ENCODE measurements around the gene GARIN5A.
"Not testable (repeated sequence)": the region's sequence is repeated elsewhere in the genome, so short reads cannot be mapped to it uniquely, and the experiment has no call there.

GARIN5A gene

DNA sequence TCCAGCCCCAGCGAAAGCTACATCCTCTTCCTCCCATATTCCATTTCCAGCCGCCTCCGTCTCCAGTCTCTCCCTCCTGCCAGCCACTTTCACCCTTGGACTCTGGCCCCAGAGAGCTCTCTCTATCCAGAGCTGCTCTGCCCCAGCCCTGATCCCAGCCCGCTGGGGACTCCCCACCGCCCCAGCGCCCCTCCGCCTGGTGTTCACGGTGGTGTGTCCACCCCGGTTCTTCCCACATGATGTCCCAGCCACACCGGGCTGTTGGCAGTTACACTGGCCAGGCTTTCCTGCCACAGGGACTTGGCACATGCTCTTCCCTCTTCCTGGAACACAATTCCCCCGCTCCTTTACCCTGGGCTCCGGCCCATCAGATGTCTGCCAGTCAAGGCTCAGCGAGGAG lies 11.6 kb downstream of the GARIN5A start:
- no peak for DNase-seq (ENCODE audit: low spot score)

DNA sequence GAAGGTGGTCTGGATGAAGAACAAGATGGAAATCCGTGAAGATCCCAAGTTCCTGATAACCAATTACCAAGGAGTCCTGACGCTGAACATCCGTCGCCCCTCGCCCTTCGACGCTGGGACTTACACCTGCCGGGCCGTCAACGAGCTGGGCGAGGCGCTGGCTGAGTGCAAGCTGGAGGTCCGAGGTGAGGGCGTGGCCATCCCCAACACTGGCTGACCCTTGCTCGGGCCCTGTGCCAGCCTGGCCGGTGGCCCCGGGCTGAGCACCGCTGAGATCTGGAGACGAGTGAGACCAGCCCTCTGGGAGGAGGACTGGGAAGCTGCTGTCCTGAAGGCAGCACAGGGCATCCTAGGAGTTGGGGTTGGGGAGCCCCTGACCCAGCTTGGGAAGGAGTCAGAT lies 12.3 kb downstream of the GARIN5A start:
- no peak for DNase-seq (ENCODE audit: low spot score)

DNA sequence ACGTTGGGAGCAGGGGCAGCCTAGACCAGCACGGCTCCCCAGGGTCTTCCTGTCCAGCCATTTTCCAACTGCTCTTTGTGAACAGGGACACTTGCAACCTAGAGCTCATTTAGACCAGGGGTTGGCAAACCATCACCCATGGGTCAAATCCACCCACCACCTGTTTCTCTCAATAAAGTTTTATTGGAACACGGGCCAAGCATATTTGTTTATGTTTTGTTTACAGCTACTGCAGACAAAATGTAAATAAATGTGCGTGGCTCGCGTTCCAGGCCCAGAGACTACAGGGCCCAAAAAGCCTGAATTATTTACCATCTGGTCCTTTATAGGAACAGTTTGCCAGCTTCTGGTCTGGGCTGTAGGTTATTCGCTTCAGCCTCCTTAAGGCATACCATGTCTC lies 13.7 kb downstream of the GARIN5A start:
- DNase-seq (ENCODE audit: low spot score) = no peak

DNA sequence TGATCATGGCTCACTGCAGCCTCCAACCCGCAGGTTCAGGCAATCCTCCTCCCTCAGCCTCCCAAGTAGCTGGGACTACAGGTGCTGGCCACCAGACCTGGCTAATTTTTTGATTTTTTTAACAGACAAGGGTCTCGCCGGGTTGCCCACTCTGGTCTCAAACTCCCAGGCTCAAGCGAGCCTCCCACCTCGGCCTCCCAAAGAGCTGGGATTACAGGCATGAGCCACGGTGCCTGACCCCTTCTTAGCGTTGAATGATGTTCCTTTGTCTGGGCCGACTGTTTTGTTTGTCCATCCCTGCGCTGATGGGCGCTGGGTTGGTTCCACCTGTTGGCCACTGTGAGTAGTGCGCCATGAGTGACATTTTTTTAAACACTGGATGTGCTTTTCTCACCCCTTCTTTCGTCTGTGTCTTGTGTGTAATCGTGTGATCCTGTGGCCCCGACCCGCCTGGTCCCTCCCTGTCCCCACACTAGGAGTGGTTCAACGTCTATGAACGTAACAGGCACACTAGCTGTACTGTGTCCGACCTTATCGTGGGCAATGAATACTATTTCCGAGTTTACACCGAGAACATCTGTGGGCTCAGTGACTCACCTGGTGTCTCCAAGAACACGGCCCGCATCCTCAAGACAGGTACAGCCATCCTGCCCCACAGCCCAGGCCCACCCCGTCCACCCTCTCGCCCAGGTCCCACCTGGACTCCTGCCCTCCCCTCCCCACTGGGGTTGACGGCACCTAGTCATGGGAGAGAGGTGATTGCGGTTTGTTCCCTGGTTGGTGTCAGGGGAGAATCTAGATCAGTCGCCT lies 15.4 kb downstream of the GARIN5A start:
- peak; percentile 93 for DNase-seq (ENCODE audit: low spot score)

DNA sequence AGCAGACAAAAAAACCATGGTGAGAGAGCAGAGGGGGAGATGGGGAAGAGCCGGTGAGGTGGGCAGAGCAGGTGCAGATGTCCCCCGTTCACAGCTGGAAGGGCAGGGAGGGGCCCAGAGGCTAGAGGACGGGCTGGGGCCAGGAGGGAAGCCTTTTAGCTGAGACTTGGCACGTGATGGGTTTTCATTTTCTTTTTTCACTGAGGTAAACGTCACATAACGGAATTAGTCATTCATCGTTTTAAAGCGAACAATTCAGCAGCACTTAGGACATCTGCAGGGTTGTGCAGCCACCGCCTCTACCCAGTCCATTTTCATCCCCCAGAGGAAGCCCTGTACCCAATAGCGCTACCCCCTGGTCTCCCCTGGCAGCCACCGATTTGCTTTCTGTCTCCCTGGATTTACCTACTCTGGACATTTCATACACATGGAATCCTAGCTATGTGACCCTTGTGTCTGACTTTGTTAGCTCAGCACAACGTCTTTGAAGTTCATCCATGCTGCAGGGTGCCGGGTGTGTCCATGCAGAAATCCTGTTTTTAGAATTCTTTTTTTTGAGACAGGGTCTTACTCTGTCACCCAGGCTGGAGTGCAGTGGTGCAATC lies 16.4 kb downstream of the GARIN5A start:
- no peak for DNase-seq (ENCODE audit: low spot score)

DNA sequence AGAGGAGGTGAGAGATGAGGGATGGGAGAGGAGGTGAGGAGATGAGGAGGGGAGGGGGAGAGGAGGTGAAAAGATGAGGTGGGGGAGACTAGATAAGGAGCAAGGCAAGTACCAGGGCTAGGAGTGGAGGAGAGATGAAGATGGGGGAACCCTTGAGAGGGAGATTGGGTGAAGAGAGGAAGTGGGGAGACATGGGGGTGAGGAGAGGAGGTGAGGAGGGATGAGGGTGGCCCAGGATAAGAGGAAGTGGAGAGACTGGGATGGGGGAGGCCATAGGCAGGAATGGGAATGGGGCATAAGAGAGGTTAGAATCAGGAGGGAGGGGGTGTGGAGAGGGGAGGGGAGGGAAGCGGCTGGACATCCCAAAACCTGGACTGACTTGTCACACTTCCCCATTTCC lies 17.0 kb downstream of the GARIN5A start:
- no peak for DNase-seq (ENCODE audit: low spot score)

DNA sequence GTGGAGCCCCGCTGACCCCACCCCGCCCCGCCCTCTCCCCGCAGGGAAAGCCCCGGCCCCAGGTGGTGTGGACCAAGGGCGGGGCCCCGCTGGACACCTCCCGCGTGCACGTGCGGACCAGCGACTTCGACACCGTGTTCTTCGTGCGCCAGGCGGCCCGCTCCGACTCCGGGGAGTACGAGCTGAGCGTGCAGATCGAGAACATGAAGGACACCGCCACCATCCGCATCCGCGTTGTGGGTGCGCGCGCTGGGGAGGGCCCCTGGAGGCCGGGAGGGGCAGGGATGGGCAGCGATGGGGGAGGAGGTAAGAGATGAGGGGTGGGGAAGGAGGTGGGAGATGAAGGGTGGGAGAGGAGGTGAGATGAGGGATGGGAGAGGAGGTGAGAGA lies 17.6 kb downstream of the GARIN5A start:
- DNase-seq (ENCODE audit: low spot score) = no peak

DNA sequence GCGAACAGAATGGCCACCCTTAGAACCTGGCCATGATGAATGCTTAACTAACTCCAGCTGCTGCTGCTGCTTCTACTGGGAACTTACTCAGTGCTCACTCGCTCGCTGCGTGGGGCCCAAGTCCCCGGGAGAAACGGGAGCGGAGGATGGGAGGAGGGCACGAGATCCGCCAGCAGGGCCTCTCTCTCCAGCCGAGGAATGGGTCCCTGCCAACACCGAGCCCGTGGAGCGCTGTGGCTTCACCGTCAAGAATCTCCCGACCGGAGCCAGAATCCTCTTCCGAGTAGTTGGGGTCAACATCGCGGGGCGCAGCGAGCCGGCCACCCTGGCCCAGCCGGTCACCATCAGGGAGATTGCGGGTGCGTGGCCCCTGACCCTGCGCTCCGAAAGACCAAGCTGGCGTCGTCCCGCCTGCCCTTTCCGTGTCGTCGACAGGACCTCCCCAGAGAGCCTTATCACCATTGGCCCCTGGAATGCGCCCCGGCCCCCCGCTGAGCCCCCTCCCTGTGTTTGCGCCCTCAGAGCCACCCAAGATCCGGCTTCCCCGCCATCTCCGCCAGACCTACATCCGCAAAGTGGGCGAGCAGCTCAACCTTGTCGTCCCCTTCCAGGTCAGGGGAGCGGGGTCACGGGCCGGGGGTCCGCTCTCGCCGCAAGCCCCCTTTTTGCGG lies 18.1 kb downstream of the GARIN5A start:
- no peak for DNase-seq (ENCODE audit: low spot score)

DNA sequence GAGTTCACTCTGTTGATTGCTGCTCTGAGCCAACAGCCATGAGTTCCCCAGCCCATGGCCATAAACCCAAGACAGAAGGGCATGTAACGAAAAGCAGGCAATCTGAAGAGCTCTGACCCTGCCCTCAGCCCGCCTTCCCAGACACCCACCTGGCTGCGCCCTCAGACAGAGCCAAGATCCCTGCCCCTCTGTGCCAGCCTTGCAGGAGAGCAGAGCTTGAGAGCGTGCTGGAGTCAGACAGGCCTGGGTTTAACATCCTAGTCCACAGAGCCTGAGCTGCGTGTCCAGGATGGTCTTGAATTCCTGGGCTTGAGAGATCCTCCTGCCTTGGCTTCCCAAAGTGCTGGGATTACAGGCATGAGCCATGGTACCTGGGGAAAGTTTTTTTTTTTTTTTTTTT lies 19.3 kb downstream of the GARIN5A start:
- DNase-seq (ENCODE audit: low spot score) = no peak

DNA sequence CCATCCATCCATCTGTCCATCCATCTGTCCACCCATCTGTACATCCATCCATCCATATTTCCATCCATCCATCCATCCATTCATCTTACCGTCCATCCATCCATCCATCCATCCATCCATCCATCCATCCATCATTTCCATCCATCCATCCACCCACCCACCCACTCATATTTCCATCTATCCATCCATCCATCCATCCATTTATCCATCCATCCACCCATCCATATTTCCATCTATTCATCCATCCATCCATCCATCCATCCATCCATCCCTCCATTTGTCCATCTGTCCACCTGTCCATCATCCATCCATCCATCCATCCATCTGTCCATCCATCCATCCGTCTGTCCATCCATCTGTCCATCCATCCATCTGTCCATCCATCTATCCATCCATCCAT lies 20.7 kb downstream of the GARIN5A start:
- DNase-seq (ENCODE audit: low spot score) = no peak

DNA sequence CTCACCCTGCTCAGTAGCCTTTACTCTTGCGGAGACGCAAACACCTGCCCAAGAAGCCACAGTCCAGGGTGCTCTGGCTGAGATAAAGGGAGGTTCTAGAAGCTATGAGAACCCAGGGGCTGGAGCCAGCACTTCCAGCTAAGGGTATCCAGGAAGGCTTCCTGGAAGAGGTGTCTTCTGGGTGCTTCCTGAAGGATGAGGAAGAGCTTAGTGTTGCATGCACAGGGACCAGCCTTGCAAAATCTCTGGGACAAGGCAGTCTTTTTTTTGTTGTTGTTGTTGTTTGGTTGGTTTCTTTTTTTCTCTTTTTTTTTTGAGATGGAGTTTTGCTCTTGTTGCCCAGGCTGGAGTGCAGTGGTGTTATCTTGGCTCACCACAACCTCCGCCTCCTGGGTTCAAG lies 23.4 kb downstream of the GARIN5A start:
- no peak for DNase-seq (ENCODE audit: low spot score)

DNA sequence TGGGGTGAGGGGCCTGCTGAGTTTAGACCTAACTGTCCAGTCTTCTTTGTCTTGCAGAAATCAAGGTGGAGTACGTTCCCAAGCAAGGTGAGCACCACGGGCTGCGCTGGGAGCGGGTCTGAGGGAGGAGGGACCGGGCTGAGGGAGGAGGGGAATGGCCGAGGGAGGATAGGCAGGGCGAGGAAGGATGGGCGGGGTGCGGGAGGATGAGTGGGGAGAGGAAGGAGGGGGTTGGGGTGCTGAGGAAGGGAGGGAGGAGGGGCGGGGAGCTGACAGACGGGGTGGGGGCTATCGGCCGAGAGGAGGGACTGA lies 25.5 kb downstream of the GARIN5A start:
- no peak for DNase-seq (ENCODE audit: low spot score)

DNA sequence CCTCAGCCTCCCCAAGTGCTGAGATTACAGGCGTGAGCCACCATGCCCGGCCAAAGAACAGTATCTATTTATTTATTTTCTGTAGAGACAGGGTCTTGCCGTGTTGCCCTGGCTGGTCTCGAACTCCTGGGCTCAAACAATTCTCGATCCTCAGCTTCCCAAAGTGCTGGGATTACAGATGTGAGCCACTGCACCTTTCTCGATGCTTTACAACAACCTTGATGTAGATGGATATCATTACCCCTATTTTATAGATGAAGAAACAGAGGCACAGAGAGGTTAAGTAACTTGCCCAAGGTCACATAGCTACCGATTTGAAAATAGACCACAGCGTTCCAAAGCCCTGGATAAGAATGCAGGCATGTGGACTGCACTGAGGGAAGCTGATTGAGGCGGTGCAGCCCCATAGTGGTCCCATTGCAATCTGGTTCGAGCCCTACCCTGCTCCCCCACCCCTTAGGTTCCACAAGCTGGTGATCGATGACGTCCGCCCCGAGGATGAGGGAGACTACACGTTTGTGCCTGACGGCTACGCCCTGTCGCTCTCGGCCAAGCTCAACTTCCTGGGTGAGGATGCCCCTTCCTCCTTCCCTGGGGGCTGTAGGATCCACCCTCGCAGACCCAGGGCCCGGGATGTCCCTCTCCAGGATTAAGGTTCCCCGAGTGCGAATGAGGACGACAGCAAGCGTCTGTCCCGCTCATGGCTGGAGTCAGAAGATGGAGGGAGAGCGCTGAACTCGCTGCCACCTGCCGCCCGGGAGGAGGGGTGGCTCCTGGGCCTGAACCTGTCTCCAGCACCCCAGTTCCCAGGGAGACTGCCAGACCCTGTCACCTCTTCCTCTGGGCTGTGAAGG lies 26.1 kb downstream of the GARIN5A start:
- DNase-seq (ENCODE audit: low spot score) = no peak

DNA sequence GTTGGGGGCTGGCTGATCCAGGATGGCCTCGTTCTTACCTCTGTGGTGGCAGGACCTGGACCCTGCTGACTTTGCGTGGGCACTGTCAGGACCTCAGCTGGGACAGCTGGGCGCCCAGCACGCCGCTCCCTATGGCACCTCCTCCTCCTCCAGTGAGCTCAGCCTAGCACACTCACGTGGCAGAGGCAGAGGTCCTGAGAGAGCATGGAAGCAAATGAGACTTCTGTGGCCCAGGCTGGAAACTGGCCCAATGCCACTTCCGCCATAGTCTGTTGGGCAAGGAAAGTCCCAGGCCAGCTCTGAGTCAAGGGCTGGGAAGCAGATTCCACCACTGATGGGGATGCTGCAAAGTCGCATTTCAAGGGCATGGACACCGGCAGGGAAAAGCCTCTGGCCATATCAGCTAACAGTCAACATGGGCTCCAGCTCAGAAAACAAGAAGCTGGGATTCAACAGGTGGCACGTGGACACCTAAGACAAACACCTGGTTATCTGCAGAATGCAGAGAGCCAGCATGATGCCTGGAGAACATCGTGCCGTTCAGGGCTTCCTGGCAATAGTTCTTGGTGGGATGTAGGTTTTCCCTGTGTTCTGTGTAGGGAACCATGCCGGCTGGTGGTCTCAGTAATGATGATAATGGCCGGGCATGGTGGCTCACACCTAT lies 27.3 kb downstream of the GARIN5A start:
- no peak for DNase-seq (ENCODE audit: low spot score)

DNA sequence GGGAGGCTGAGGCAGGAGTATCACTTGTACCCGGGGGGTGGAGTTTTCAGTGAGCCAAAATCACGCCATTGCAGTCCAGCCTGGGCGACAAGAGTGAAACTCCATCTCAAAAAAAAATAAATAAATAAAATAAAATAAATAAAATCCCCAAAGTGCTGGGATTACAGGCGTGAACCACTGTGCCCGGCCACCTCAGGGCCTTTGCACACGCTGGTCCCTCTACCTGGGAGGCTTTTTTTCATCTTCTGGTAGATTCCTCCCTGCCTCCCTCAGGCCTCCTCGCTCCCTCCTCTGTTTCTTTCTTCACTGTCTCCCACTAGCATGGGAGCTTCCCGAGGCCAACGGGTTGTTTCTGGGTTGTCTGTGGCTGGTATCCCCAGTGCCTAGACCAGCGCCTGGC lies 28.9 kb downstream of the GARIN5A start:
- DNase-seq (ENCODE audit: low spot score) = no peak

DNA sequence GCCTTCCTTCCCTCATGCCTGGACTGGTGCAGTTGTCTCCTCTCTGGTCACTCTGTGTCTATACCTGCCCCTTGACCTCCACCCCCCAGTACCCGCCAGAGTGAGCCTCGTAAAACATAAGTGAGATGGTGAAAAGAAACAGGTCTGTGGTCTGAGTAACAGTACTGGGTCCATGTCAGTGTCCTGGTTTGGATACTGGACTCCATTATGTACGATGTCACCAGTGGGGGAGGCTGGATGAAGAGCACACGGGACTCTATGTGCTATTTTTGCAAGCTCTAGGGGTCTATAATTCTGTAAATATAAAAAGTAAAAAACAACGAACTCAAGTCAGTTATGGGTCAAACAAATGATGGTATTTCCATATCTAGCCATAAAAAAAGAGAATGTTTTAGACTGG lies 29.6 kb downstream of the GARIN5A start:
- DNase-seq (ENCODE audit: low spot score) = no peak

DNA sequence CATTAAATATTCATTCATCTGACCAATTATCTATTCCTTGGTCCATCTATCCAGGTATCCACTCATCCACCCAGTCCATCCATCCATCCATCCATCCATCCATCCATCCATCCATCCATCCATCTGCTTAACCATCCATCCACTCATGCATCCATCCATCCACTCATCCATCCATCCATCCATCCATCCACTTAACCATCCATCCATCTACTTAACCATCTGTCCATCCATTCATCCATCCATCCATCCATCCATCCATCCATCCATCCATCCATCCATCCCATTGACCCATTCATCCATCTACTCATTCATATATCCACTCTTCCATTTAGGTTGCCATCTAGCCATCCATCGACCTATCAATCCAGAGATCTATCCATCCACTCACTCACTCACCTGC lies 32.6 kb downstream of the GARIN5A start:
- DNase-seq (ENCODE audit: low spot score) = no peak

DNA sequence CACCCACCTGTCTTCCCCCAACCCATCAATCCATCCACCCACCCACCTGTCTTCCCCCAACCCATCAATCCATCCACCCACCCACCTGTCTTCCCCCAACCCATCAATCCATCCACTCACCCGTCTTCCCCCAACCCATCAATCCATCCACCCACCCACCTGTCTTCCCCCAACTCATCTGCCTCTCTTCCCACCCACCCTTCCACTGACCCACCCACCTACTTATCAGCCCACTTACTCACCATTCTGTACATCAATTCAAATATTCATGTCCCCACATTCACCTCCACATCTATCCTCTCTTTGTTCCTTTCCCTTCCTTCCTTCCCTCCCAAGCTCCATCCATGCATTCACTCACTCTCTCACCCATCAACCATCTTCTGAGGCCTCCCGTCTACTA lies 37.5 kb downstream of the GARIN5A start:
- DNase-seq (ENCODE audit: low spot score) = not testable (repeated sequence)

DNA sequence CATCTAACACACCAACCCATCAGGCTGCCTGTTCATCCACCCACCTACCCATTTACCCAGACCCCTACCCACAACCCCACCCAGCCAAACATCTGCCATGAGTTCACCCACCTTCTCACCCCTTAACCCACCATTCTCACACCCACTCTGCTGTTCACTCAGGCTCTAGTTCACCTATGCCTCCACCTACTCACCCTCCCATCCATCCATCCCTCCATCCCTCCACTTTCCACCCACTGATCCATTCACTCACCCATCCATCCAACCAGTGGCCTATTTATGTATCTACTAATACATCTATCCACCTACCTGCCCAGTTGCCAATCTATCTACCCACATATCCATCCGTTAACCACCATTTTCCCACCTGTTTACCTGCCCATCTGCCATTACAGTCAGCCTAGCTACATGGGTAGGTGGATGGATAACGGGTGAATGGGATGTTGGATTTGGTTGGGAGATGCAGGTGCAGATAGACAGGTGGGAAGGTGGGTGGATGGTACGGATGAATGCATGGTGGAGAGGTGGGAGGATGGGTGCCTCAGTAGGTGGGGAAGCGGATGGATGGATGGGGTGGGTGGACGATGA lies 38.7 kb downstream of the GARIN5A start:
- DNase-seq (ENCODE audit: low spot score) = no peak

DNA sequence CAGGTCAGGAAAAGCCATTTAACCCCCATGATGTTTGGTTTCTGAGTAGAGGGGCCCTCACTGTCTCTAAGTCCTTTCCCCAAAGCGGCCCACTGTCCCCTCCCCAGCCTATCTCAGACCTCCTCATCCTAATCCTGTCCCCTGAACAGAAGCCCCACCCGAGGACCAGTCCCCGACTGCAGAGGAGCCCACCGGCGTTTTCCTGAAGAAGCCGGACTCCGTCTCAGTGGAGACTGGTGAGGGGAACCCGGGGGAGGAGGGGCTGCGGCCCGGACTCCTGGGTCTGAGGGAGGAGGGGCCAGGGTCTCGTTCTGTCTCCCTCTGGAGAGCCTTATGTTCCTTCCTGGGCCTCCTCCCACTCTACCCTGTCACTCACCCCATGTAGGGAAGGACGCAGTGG lies 41.0 kb downstream of the GARIN5A start:
- DNase-seq (ENCODE audit: low spot score) = no peak

DNA sequence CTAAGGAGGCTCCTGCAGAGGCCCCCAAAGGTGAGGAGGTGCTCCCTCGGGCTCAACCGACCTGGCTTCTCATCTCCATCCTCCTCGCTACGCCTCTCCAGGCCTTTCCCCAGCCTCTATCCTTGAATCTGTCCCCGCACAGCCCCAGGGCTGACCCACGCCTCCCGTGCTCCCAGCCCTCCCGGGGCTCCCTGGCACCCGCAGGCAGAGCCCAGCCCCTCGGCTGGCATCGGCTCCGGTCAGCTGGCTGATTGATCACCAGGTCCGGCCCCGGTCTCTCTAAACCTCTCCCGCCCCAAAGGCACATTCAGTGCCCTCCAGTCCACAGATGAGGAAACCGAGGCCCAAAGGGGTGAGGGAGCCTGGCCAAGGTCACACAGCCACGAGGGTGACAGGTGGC lies 41.4 kb downstream of the GARIN5A start:
- DNase-seq (ENCODE audit: low spot score) = no peak

DNA sequence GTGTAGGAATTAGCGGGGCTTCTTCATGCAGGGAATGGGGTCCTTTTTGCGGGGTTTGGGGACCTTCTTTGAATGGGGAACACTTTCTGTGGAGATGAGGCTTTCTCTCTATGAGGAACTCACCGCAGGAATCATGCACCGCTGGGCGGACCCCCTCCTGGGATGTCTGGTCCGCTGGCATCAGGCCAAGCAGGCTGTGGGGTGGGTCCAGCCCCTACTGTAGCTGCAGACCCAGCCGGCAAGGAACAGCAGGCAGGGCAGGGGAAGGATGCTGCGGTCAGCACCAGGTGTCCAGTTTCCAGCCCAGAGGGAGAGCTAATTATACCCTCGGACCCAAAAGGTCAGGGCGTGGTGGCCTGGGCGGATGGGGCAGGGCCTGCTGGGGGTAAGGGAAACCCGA lies 42.1 kb downstream of the GARIN5A start:
- DNase-seq (ENCODE audit: low spot score) = no peak

Data from iPS-NIHi11 (cell line).